ENCODE results near the gene ARHGAP30. TPM values are rescaled to one million over a fixed set of nuclear protein-coding genes. Genes with fewer than 3 reads are reported as not detected.

The ARHGAP30 gene
- total and polyA plus RNA-seq, 8 donors = 2.6 to 28.6 (median 6.5) TPM

DNA sequence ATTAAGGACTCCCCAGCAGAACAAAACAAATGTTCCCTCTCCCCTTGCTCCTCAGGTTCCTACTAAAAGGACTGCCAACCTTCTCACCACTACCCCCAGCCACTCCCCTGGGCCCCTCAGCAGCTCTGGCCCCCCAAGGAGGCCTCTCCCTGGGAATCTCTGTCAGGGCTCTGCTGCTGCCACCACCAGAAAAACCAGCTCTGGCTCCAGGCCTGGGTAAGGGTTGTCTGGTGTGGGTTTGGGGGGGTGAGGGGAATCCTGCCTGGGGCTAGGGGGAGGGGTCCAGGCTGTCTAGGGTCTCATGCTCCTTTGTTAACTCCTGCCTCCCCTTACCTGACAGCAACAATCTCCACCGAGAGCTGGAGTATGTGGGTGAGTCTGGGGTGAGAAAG, 14.9 kb upstream of the ARHGAP30 start:
- H3K27me3 ChIP-seq = peaks cover 0 to 2% (median 0%) of the 10 kb centered on the region in 3 donors
- intact Hi-C loops (cut with DNase I; ENCODE audit: low total_unique reads) = no loop called here
- H3K9me3 ChIP-seq = no peaks in the 10 kb centered on the region
- no peaks in the 10 kb centered on the region for H3K36me3 ChIP-seq
- peak overlapping the region; percentile 72 to 85 (median 76) for H3K27ac ChIP-seq
- DNase-seq = peak in 1 of 2 donors; percentile 57
- no peak overlapping the region for H3K4me3 ChIP-seq
- peaks cover 0 to 68% (median 39%) of the 10 kb centered on the region in 4 donors for H3K4me1 ChIP-seq
- TF ChIP-seq EP300 (IDR thresholded peaks at IDR 0.05) (no peak), POLR2AphosphoS5 (IDR thresholded peaks at IDR 0.05) (no peak), POLR2A (IDR thresholded peaks at IDR 0.05) (no peak)
- TF ChIP-seq, protein P1, sequence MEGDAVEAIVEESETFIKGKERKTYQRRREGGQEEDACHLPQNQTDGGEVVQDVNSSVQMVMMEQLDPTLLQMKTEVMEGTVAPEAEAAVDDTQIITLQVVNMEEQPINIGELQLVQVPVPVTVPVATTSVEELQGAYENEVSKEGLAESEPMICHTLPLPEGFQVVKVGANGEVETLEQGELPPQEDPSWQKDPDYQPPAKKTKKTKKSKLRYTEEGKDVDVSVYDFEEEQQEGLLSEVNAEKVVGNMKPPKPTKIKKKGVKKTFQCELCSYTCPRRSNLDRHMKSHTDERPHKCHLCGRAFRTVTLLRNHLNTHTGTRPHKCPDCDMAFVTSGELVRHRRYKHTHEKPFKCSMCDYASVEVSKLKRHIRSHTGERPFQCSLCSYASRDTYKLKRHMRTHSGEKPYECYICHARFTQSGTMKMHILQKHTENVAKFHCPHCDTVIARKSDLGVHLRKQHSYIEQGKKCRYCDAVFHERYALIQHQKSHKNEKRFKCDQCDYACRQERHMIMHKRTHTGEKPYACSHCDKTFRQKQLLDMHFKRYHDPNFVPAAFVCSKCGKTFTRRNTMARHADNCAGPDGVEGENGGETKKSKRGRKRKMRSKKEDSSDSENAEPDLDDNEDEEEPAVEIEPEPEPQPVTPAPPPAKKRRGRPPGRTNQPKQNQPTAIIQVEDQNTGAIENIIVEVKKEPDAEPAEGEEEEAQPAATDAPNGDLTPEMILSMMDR (IDR thresholded peaks at IDR 0.05) = no peak
- WGBS, 5 donors = 71 to 100% (median 92%) methylated on average over 1 of the region's 1 CpG

DNA sequence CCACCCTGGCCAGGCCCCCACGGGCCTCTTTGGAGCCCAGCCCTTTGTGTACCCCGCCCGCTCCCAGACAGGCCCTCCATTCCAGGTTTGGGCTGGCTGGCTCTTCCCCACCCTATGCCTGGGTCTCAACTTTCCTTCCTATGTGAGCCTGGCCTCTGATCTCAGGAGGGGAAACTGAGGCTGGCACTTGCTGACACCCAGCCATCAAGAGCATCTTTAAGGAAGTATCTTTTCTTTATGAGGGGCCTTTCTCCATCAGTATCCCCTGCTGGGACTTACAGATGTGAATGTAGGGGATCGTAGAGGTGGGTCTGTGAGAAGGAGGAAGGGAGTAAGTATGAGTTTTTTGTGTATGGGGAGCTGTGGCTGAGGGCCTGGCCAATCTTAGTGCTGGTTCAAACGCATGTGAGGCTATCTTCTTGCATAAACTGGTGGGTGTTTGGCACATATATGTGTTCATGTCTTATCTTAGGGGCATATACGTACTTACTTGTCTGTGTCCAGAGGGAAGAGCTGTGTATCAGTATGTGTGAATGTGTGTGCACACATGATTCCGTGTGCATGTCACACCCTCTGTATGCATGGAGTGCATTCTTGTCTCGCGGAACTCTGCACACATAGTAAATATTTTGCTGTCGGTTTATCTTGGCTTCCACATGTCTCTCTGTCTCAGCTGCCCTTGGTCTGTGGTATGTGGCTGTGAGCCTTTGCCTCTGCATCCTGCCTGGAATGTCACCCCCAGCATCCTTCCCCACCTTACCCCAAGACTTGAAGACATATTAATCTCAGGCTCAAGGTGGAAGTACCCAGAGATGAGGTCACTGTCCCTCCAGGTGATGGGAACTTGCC, 14.3 kb upstream of the ARHGAP30 start:
- no peak for TF ChIP-seq EP300 (IDR thresholded peaks at IDR 0.05)
- no peak for TF ChIP-seq POLR2A (IDR thresholded peaks at IDR 0.05)
- TF ChIP-seq, protein P1 (IDR thresholded peaks at IDR 0.05) = no peak
- no peak for TF ChIP-seq POLR2AphosphoS5 (IDR thresholded peaks at IDR 0.05)
- DNase-seq = peak in 1 of 2 donors; percentile 49
- peaks cover 0 to 6% (median 0%) of the 10 kb centered on the region in 4 donors for H3K36me3 ChIP-seq

DNA sequence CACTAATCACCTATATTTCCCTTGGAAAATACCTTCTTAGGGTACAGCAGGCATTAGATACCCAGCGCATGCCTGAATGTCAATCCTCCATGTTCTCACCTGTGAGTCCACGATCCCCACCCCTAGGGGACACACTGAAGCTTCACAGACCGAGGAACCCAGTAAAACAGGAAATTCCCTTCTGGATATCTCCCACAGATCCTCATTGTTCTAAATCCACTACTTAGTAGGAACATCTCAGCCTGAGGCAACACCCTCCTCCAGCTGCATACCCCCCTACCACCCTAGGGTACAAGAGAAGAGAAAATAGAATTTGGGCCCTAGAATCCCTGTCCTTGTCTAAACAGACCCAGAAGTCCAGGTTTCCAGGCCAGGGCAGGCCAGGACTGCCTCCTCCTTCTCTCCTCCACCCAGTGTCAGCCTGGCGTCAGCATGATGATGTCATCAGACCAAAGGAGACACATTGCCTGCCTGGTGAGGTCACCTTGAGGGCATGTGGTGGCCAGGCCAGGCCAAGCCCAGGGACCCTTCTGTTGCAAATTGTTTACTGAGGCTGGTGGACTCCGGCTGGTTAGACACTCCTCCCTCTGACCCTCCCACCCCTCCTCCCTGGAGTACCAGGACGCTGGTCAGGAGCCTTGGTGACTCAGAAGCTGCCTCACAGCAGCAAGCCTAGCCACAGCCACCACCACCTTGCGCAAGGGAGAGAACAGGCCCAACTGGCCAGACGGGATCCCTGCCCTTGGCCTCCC, 13.5 kb upstream of the ARHGAP30 start:
- intact Hi-C loops (cut with DNase I; ENCODE audit: low total_unique reads) = no loop called here
- Histone ChIP-seq H3K4me1 (peaks cover 0 to 63% (median 38%) of the 10 kb centered on the region in 4 donors), H3K36me3 (peaks cover 0 to 9% (median 0%) of the 10 kb centered on the region in 4 donors), H3K4me3 (no peak overlapping the region), H3K9me3 (no peaks in the 10 kb centered on the region), H3K27ac (peak overlapping the region; percentile 72 to 85 (median 76)), H3K27me3 (peaks cover 0 to 4% (median 0%) of the 10 kb centered on the region in 3 donors)
- DNase-seq = peak; percentile 94 to 95
- WGBS, 5 donors = 29 to 57% (median 34%) methylated on average over 6 to 8 of the region's 8 CpGs
- TF ChIP-seq POLR2A (IDR thresholded peaks at IDR 0.05) (no peak), POLR2AphosphoS5 (IDR thresholded peaks at IDR 0.05) (peak in 2 of 3 donors; percentile 88 to 93)

More for the DNA sequence above, 14.3 kb upstream of the ARHGAP30 start:
- intact Hi-C loops (cut with DNase I; ENCODE audit: low total_unique reads) = no loop called here
- H3K27me3 ChIP-seq = peaks cover 0 to 4% (median 0%) of the 10 kb centered on the region in 3 donors
- H3K4me1 ChIP-seq = peaks cover 0 to 66% (median 38%) of the 10 kb centered on the region in 4 donors
- no peaks in the 10 kb centered on the region for H3K9me3 ChIP-seq
- peak overlapping the region; percentile 72 to 85 (median 76) for H3K27ac ChIP-seq
- WGBS, 5 donors = 30 to 58% (median 37%) methylated on average over 8 to 10 of the region's 10 CpGs
- H3K4me3 ChIP-seq = no peak overlapping the region

DNA sequence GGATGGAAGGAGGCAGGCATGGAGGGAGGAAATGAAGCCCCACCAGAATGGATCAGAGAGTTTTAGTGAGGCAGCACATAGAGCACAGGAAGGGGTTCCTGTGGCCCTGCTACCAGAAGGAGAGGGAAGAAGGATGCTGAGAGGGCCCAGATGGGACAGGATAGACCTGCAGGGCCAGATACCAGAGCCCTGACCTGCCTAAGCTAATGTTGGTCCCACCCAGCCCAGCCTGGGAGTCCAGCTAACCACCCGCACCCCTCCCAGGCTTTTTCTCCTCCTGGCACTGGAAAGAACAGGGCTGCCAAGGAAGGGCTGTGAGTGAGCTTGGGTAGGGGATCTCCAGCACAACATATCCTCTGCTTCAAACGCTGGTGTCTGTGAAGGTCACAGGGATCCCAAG, 12.8 kb upstream of the ARHGAP30 start:
- Histone ChIP-seq H3K27me3 (peaks cover 0 to 4% (median 0%) of the 10 kb centered on the region in 3 donors), H3K36me3 (peaks cover 0 to 9% (median 0%) of the 10 kb centered on the region in 4 donors), H3K9me3 (no peaks in the 10 kb centered on the region), H3K27ac (peak overlapping the region; percentile 72 to 85 (median 76)), H3K4me1 (peaks cover 0 to 58% (median 38%) of the 10 kb centered on the region in 4 donors), H3K4me3 (no peak overlapping the region)
- TF ChIP-seq EP300 (IDR thresholded peaks at IDR 0.05) (no peak), POLR2AphosphoS5 (IDR thresholded peaks at IDR 0.05) (no peak)
- intact Hi-C loops (cut with DNase I; ENCODE audit: low total_unique reads) = no loop called here
- DNase-seq = no peak
- 69 to 84% (median 77%) methylated on average over 2 of the region's 2 CpGs for WGBS, 5 donors

DNA sequence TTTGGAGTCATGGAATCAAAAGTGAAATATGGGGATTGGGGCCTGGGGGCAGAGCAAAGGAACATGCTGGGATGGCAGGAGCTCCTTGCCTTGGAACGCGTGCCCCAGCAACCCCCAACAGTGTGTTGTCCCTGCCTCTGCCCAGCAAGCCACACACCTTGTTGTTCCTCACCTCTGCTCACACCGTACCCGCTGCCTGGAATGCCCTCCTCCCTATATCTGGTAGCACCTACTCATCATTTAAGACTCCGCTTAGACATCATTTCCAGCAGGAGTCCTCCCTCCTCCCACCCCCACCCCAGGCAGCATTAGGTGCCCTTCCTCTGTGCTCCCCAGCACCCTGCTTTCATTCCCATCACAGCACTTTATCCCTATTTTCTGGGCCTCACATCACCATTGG, 11.8 kb upstream of the ARHGAP30 start:
- 74 to 96% (median 76%) methylated on average over 5 of the region's 5 CpGs for WGBS, 5 donors
- Histone ChIP-seq H3K4me1 (peaks cover 0 to 48% (median 33%) of the 10 kb centered on the region in 4 donors), H3K4me3 (no peak overlapping the region), H3K27ac (peak overlapping the region in 1 of 5 donors; percentile 17), H3K9me3 (no peaks in the 10 kb centered on the region), H3K36me3 (peaks cover 0 to 17% (median under 1%) of the 10 kb centered on the region in 4 donors), H3K27me3 (peaks cover 0 to 4% (median 0%) of the 10 kb centered on the region in 3 donors)
- no peak for DNase-seq
- no peak for TF ChIP-seq POLR2A (IDR thresholded peaks at IDR 0.05)
- no peak for TF ChIP-seq POLR2AphosphoS5 (IDR thresholded peaks at IDR 0.05)
- TF ChIP-seq EP300 (IDR thresholded peaks at IDR 0.05) = no peak
- TF ChIP-seq, protein P1 (IDR thresholded peaks at IDR 0.05) = no peak
- intact Hi-C loops (cut with DNase I; ENCODE audit: low total_unique reads) = no loop called here
